A549 (cell line): ENCODE measurements around the gene NMB. TPM values are rescaled to one million over a fixed set of nuclear protein-coding genes. Genes with fewer than 3 reads are reported as not detected.

Source experiments
- BHLHE40 ChIP-seq: IDR thresholded peaks from 2 replicates; pipeline ENCODE4 v1.6.1; 2012; ENCODE audit warnings: low read depth, low read length, inconsistent platforms
- CBX2 ChIP-seq: fragments of 200-600 bp; sonication (generic); IDR thresholded peaks from 2 replicates; pipeline ENCODE4 v1.6.1; 2016; ENCODE audit warnings: low read depth, mild to moderate bottlenecking, borderline replicate concordance
- CHD2 ChIP-seq: fragments of 150-350 bp; IDR thresholded peaks from 2 replicates; pipeline ENCODE4 v1.6.1; 2014; ENCODE audit warnings: low read length; ENCODE audit not compliant: partially characterized antibody
- EHF ChIP-seq: fragments of 250-450 bp; sonication (Bioruptor Pico); IDR thresholded peaks from 2 replicates; pipeline ENCODE4 v1.5.0; 2020; ENCODE audit warnings: mild to moderate bottlenecking
- EP300 ChIP-seq, 2 experiments: fragments of >200 bp; sonication (Bioruptor Twin); formaldehyde crosslinking; IDR thresholded peaks; 2 replicates in 1 of 2; 3 replicates in 1 of 2; pipeline ENCODE4 v1.6.1; 2016 to 2017
- FOSB ChIP-seq: fragments of 250-450 bp; sonication (Bioruptor Pico); IDR thresholded peaks from 2 replicates; pipeline ENCODE4 v1.5.0; 2020; ENCODE audit warnings: mild to moderate bottlenecking, moderate library complexity
- FOSL2 ChIP-seq, 2 experiments: fragments of 450-650 bp in 1 of 2; fragments of >200 bp in 1 of 2; sonication (Bioruptor Twin) in 1 of 2; formaldehyde crosslinking; IDR thresholded peaks; 2 replicates each; pipeline versions ENCODE4 v1.5.0 to v1.6.1; 2016 to 2020; ENCODE audit warnings: mild to moderate bottlenecking in 1 of 2, moderate library complexity in 1 of 2
- GATA3 ChIP-seq: IDR thresholded peaks from 2 replicates; pipeline ENCODE4 v1.6.1; 2012; ENCODE audit warnings: borderline replicate concordance
- JUN ChIP-seq, 2 experiments: fragments of >200 bp; sonication (Bioruptor Twin); formaldehyde crosslinking; IDR thresholded peaks; 2 replicates in 1 of 2; 3 replicates in 1 of 2; pipeline ENCODE4 v1.6.1; 2016 to 2017
- JUNB ChIP-seq: fragments of >200 bp; sonication (Bioruptor Twin); formaldehyde crosslinking; IDR thresholded peaks from 2 replicates; pipeline ENCODE4 v1.6.1; 2016
- KDM5A ChIP-seq: fragments of 200-600 bp; sonication (generic); IDR thresholded peaks from 2 replicates; pipeline ENCODE4 v1.6.1; 2016; ENCODE audit warnings: antibody characterized with exemption, mild to moderate bottlenecking
- MAZ ChIP-seq: fragments of 150-350 bp; IDR thresholded peaks from 2 replicates; pipeline ENCODE4 v1.6.1; 2014; ENCODE audit warnings: antibody characterized with exemption, low read depth, low read length, borderline replicate concordance
- PHF8 ChIP-seq: fragments of 200-600 bp; sonication (generic); IDR thresholded peaks from 2 replicates; pipeline ENCODE4 v1.6.1; 2016; ENCODE audit warnings: low read depth, mild to moderate bottlenecking, antibody characterized with exemption, moderate library complexity, borderline replicate concordance
- POLR2A ChIP-seq: IDR thresholded peaks from 2 replicates; pipeline ENCODE4 v1.6.1; 2012; ENCODE audit warnings: mild to moderate bottlenecking, low read length
- RAD21 ChIP-seq, 2 experiments: fragments of >200 bp in 1 of 2; sonication (Bioruptor Twin) in 1 of 2; formaldehyde crosslinking in 1 of 2; IDR thresholded peaks in 1 of 2; conservative IDR thresholded peaks in 1 of 2; 2 replicates in 1 of 2; 3 replicates in 1 of 2; pipeline ENCODE4 v1.6.1; 2012 to 2018; ENCODE audit warnings: inconsistent platforms in 1 of 2
- RARB ChIP-seq: fragments of 250-450 bp; sonication (Bioruptor Pico); IDR thresholded peaks from 2 replicates; pipeline ENCODE4 v1.8.0; 2021; ENCODE audit warnings: mild to moderate bottlenecking, moderate library complexity
- REST ChIP-seq: fragments of 200-600 bp; sonication (generic); IDR thresholded peaks from 2 replicates; pipeline ENCODE4 v1.6.1; 2016; ENCODE audit warnings: antibody characterized with exemption, mild to moderate bottlenecking, moderate library complexity
- SREBF2 ChIP-seq: fragments of 450-650 bp; IDR thresholded peaks from 2 replicates; pipeline ENCODE4 v1.6.1; 2014; ENCODE audit warnings: mild to moderate bottlenecking, moderate library complexity
- ZC3H11A ChIP-seq: fragments of 450-650 bp; IDR thresholded peaks from 2 replicates; pipeline ENCODE4 v1.6.1; 2014; ENCODE audit warnings: antibody characterized with exemption, mild to moderate bottlenecking
- ZFP36 ChIP-seq: fragments of 450-650 bp; IDR thresholded peaks from 2 replicates; pipeline ENCODE4 v1.6.1; 2014; ENCODE audit warnings: borderline replicate concordance; ENCODE audit not compliant: partially characterized antibody
- ZNF302 ChIP-seq: fragments of 250-450 bp; sonication (Bioruptor Pico); IDR thresholded peaks from 2 replicates; pipeline ENCODE4 v1.9.0; 2021; ENCODE audit warnings: inconsistent platforms, mild to moderate bottlenecking, moderate library complexity
- ZSCAN20 ChIP-seq: fragments of 250-450 bp; sonication (Bioruptor Pico); IDR thresholded peaks from 2 replicates; pipeline ENCODE4 v1.8.0; 2022; ENCODE audit warnings: mild to moderate bottlenecking, moderate library complexity
- polyA plus RNA-seq, 4 experiments: library from polyadenylated mRNA; depleted of rRNA in 3 of 4; stranded (reverse); fragments of >200 nt; fragmentation: RNase III in 1 of 4; extraction: RNeasy Plus Mini Kit Qiagen cat#74134 plus additional on column Dnase treatment in 1 of 4; gene quantifications; 2 replicates in 3 of 4; 3 replicates in 1 of 4; pipeline ENCODE4 v1.2.3, GENCODE V29; 2011 to 2017
- TF ChIP-seq, protein P1 (sequence below): fragments of >200 bp; sonication (Bioruptor Twin); formaldehyde crosslinking; IDR thresholded peaks from 2 replicates; pipeline ENCODE4 v1.6.1; 2016
- TF ChIP-seq, protein P2 (sequence below): IDR thresholded peaks from 2 replicates; pipeline ENCODE4 v1.6.1; 2012

NMB gene
- polyA plus RNA-seq, 2 of the 4 experiments (the other 2 are of a cell fraction): 10.1 to 18.5 TPM

DNA sequence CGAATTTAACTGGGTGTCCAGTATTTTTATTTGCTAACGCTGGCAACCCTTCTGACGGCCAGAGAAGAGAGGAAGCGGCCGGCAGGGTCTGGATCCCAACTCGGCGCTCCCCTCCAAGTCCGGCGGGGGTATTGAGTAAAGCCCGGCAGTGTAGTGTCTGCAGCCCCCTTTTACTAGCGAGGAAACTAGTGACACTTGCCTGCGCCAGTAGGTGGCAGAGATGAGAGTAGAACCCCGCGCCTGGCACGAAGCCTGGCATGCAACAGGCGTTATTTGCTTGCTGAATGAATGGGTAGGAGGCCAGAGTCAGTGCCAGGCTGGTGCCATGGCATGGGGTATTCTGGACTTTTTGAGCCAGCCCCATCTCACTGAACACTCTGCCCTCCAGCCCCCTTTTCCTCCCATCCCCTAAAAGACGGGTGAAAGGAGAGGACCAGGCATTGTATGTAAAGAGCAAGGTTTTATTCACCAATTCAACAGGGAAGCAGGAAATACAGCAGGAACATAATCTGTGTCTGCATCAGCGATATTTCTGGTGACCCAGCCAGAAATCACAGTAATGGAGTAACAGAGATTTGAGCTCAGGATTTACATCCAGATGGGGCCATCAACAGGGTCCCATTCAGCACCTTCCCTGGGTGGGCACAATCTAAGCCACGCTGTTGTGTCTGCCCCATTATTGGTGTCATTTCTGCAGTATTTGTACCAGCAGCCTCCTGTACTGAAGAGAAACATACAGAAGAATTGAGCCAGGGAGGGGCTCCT is 3.1 kb downstream of the NMB start (continued):
- peak; percentile 15; the same call in 1 of the 2 replicates for TF ChIP-seq GATA3
- TF ChIP-seq PHF8: no peak
- no peak for TF ChIP-seq EHF (CRISPR knock-in tag)
- no peak for TF ChIP-seq RARB (CRISPR knock-in tag)
- TF ChIP-seq ZFP36: no peak
- no peak for TF ChIP-seq CHD2
- TF ChIP-seq EP300 (IDR thresholded peaks at IDR 0.05): no peak
- TF ChIP-seq FOSB (CRISPR knock-in tag): no peak
- no peak for TF ChIP-seq CBX2
- no peak for TF ChIP-seq POLR2A
- TF ChIP-seq BHLHE40: no peak
- TF ChIP-seq ZC3H11A: no peak
- TF ChIP-seq KDM5A: no peak
- TF ChIP-seq, protein P1, sequence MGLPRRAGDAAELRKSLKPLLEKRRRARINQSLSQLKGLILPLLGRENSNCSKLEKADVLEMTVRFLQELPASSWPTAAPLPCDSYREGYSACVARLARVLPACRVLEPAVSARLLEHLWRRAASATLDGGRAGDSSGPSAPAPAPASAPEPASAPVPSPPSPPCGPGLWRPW: no peak
- no peak for TF ChIP-seq FOSL2 (IDR thresholded peaks at IDR 0.05)
- TF ChIP-seq FOSL2 (CRISPR knock-in tag; IDR thresholded peaks at IDR 0.05): no peak
- TF ChIP-seq SREBF2: no peak
- no peak for TF ChIP-seq REST
- no peak for TF ChIP-seq ZSCAN20 (CRISPR knock-in tag)
- TF ChIP-seq JUNB: no peak
- TF ChIP-seq JUN (IDR thresholded peaks at IDR 0.05): no peak
- no peak for TF ChIP-seq MAZ
- peak; percentile 70 to 74 for TF ChIP-seq RAD21 (conservative IDR thresholded peaks at IDR 0.05 in 1 of 2, IDR thresholded peaks at IDR 0.05 in 1 of 2)
- TF ChIP-seq, protein P2, sequence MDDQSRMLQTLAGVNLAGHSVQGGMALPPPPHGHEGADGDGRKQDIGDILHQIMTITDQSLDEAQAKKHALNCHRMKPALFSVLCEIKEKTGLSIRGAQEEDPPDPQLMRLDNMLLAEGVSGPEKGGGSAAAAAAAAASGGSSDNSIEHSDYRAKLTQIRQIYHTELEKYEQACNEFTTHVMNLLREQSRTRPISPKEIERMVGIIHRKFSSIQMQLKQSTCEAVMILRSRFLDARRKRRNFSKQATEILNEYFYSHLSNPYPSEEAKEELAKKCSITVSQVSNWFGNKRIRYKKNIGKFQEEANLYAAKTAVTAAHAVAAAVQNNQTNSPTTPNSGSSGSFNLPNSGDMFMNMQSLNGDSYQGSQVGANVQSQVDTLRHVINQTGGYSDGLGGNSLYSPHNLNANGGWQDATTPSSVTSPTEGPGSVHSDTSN: no peak
- no peak for TF ChIP-seq ZNF302 (CRISPR knock-in tag)
